22Rv1 (cell line): ENCODE results near the gene POLR1G.
A peak's percentile ranks its signal among the peaks of the same experiment; 100 is the strongest.

Source experiments
- CTCF ChIP-seq: fragments of 450-650 bp; IDR thresholded peaks from 2 replicates; pipeline ENCODE4 v1.5.1; 2017; ENCODE audit warnings: mild to moderate bottlenecking
- ZFX ChIP-seq: fragments of 450-650 bp; IDR thresholded peaks from 2 replicates; pipeline ENCODE4 v1.6.1; 2017; ENCODE audit warnings: antibody characterized with exemption, borderline replicate concordance

- TF ChIP-seq CTCF (peak; percentile 50), ZFX (no peak)
These were observed 2.5 kb upstream of the POLR1G start for GRCh38 chr19:45403781-45404556.
